Measurements from ENCODE around the gene RPS6KA5.

The RPS6KA5 gene

DNA sequence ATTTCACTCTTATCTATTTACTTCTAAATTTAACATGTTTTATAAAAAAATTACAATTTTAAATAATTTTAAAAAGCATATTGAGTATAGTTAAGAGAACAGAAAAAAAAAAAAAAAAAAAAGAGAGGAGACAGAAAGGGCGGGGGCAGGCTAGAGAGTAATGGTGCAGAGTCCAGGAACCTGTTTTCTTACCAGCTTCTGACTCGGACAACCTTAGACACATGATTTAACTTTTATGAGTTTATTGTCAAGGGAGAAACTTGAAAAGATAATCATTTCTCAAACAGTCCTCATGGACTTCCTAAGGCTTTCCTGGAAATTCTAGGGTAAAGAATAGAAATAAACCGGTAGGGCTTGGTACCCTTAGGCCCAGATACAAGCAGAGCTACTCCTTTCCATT lies 84.3 kb downstream of the RPS6KA5 start:
- no peaks in the 10 kb centered on the region for H3K9me3 ChIP-seq (ENCODE audit: severe bottlenecking)
- peaks cover 6% of the 10 kb centered on the region for H3K36me3 ChIP-seq
- DNase-seq = no peak
- no peak overlapping the region for H3K4me3 ChIP-seq (ENCODE audit: low read depth, low read length)
- no peak overlapping the region for H3K27ac ChIP-seq
- no peaks in the 10 kb centered on the region for H3K27me3 ChIP-seq (ENCODE audit: insufficient read depth, low read depth, severe bottlenecking)
- TF ChIP-seq CTCF (IDR thresholded peaks at IDR 0.05; ENCODE audit: low read depth, low read length) = no peak

- no peak for DNase-seq
- Histone ChIP-seq H3K4me3 (ENCODE audit: low read depth, low read length) (no peak overlapping the region), H3K27ac (no peak overlapping the region), H3K9me3 (ENCODE audit: severe bottlenecking) (no peaks in the 10 kb centered on the region), H3K36me3 (no peaks in the 10 kb centered on the region), H3K27me3 (ENCODE audit: insufficient read depth, low read depth, severe bottlenecking) (no peaks in the 10 kb centered on the region)
- TF ChIP-seq CTCF (IDR thresholded peaks at IDR 0.05; ENCODE audit: low read depth, low read length) = no peak
Observed at GRCh38 chr14:90971687-90972086, 88.8 kb downstream of the RPS6KA5 start.

DNA sequence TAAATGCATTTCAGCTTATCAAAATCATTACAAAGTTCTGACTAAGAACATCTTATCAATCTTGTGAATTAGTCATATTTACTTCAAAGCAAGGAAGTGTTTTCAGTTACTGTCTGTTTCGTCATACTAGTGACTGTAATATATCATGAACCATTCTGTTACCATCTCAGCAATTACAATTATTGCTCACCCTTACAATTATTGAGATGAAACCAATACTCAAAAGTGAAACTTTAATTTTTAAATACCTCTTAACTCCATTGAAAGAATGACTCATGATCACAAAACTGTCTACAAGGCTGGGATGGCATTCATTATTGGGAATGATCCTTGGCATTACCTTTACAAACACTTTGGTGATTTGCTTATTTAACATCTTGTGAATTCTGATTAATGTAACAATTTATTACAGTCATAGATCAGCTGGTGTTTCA lies 90.3 kb downstream of the RPS6KA5 start:
- Histone ChIP-seq H3K9me3 (ENCODE audit: severe bottlenecking) (no peaks in the 10 kb centered on the region), H3K36me3 (no peaks in the 10 kb centered on the region), H3K27me3 (ENCODE audit: insufficient read depth, low read depth, severe bottlenecking) (no peaks in the 10 kb centered on the region), H3K4me3 (ENCODE audit: low read depth, low read length) (no peak overlapping the region), H3K27ac (no peak overlapping the region)
- TF ChIP-seq CTCF (IDR thresholded peaks at IDR 0.05; ENCODE audit: low read depth, low read length) = no peak
- no peak for DNase-seq

- H3K36me3 ChIP-seq = no peaks in the 10 kb centered on the region
- H3K27me3 ChIP-seq (ENCODE audit: insufficient read depth, low read depth, severe bottlenecking) = no peaks in the 10 kb centered on the region
- H3K9me3 ChIP-seq (ENCODE audit: severe bottlenecking) = no peaks in the 10 kb centered on the region
- H3K27ac ChIP-seq = no peak overlapping the region
- H3K4me3 ChIP-seq (ENCODE audit: low read depth, low read length) = no peak overlapping the region
- no peak for DNase-seq
- no peak for TF ChIP-seq CTCF (IDR thresholded peaks at IDR 0.05; ENCODE audit: low read depth, low read length)
Observed at GRCh38 chr14:90969531-90970166, 90.8 kb downstream of the RPS6KA5 start.

GRCh38 chr14:90968025-90968424 lies 92.4 kb downstream of the RPS6KA5 start:
- no peak overlapping the region for H3K27ac ChIP-seq
- H3K9me3 ChIP-seq (ENCODE audit: severe bottlenecking) = no peaks in the 10 kb centered on the region
- no peak for DNase-seq
- H3K36me3 ChIP-seq = no peaks in the 10 kb centered on the region
- no peaks in the 10 kb centered on the region for H3K27me3 ChIP-seq (ENCODE audit: insufficient read depth, low read depth, severe bottlenecking)
- TF ChIP-seq CTCF (IDR thresholded peaks at IDR 0.05; ENCODE audit: low read depth, low read length) = no peak
- no peak overlapping the region for H3K4me3 ChIP-seq (ENCODE audit: low read depth, low read length)

GRCh38 chr14:90966493-90966892 lies 93.9 kb downstream of the RPS6KA5 start:
- H3K36me3 ChIP-seq = no peaks in the 10 kb centered on the region
- TF ChIP-seq CTCF (IDR thresholded peaks at IDR 0.05; ENCODE audit: low read depth, low read length) = no peak
- no peaks in the 10 kb centered on the region for H3K9me3 ChIP-seq (ENCODE audit: severe bottlenecking)
- no peak for DNase-seq
- H3K27me3 ChIP-seq (ENCODE audit: insufficient read depth, low read depth, severe bottlenecking) = no peaks in the 10 kb centered on the region
- no peak overlapping the region for H3K4me3 ChIP-seq (ENCODE audit: low read depth, low read length)
- H3K27ac ChIP-seq = no peak overlapping the region

Data from WERI-Rb-1 (cell line).